ENCODE results near the gene LRR1.
"Not testable (repeated sequence)": the region's sequence is repeated elsewhere in the genome, so short reads cannot be mapped to it uniquely, and the experiment has no call there.

LRR1 gene

GRCh38 chr14:49634547-49635334 lies 36.0 kb downstream of the LRR1 start, which contains the start of gene DNAAF2:
Gene DNAAF2, minus strand, starts transcription at chr14:49635244. Its CDS starts 95 bp downstream, at chr14:49635149.
- no peak for FAIRE-seq

DNA sequence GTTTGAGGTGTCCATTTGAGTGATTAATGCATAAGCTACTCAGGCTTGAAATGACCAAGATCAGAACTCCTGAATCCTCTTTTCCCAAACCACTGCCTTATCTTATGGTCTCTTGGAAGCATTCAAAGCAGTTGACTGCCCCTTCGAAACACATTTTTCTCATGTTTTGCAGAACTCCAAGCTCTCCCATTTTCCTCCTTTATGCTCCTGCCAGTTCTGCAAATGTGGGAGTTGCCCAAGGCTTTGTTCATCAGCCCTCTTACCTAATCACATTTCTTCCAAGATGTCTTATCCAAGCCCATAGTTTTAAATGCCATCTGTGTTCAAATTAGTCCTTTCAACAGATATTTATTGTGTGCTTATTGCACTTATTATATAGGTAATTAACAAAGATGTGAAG lies 38.1 kb downstream of the LRR1 start:
- FAIRE-seq = no peak

DNA sequence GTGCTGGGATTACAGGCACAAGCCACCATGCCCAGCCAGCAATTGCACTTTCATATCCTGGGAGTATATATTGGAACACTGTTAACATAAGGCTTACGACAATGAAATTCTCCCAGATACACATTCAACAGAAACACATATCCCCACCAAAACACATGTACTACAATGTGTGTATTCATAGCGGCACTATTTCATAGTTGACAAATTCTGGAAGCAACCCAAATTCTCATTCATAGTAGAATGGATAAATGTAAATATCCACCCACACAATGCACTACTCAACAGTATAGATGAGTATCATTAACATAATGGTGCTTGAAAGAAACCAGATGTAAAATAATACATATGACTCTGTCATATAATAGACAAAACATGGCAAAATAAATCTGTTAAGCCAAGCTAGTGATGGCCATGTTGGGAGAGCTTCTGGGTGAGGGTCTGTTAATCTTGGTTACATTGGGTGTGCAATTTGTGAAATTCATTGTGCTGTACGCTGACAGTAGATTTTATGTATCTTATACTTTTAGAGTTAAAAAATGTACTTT lies 38.9 kb downstream of the LRR1 start:
- no peak for FAIRE-seq

- FAIRE-seq = no peak
These were observed 42.0 kb downstream of the LRR1 start for GRCh38 chr14:49640540-49641417.

DNA sequence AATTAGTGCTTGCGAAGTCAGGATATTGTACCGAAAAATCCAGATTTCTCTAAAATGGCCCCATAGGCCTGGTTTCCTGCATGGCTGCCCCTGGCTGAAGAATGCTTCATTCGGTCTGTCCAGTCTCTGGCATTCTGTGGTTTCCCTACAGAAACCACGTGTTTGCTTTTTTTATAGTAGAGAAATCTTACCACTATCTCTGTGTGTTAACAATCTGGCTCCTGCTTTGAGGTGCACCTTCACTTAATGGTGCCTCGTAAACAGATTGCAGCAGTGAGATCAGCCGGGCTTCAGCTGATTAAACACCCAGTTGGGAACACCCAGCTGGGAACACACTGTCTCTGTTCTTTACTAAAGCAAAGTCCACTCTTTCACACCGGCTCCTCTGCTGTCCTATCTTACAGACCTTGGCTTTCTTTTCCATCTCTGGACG lies 43.0 kb downstream of the LRR1 start:
- FAIRE-seq = no peak

DNA sequence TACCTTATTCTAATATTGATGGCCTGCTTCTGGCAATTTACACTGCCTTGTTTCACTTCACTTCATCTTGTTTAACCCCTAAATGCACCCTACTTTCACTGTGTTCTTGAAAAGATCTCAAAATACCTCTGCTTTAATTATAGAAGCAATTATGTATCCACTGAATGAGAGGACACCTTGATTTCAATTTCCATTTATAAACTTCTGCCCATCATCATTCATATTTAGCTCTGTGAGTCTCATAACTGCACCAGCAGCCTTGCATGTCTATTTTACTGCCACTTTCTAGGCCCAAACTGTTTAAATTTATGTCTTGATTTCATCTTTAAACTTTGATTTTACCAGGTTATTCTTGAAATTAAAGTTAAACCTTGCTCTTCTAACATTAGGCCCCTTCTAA lies 43.4 kb downstream of the LRR1 start:
- FAIRE-seq = no peak

- FAIRE-seq = no peak
These were observed 54.8 kb downstream of the LRR1 start for GRCh38 chr14:49653508-49653907.

DNA sequence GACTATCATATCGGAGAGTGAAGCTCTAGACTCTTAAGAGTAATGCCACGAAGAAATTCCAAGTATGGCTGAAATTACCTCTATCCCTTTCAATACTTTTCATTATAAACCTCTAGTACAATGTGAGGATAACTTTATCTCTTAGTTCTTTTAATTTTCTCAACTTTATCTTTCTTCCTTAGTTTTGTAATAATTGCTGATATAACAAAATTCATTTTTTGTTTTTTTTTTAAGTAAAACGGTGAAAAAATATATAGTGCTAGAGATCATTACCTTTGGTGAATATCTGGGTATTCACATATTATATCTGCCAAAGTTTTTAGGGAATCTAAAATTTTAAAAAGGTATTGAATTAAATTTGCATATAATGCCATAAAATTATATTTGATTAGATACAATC lies 55.8 kb downstream of the LRR1 start:
- peak; percentile 51 for FAIRE-seq

DNA sequence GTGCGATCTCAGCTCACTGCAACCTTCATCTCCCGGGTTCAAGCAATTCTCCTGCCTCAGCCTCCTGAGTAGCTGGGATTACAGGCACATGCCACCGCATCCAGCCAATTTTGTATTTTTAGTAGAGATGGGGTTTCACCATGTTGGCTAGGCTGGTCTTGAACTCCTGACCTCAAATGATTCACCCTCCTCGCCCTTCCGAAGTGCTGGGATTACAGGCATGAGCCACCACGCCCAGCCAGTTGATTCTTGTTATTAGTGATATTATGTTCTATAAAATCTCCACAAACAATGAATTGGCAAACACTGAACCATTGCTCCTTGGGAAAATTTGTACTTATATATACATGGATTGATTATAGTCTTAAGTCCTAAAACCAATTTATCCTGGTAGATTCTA lies 58.8 kb downstream of the LRR1 start:
- not testable (repeated sequence) for FAIRE-seq

DNA sequence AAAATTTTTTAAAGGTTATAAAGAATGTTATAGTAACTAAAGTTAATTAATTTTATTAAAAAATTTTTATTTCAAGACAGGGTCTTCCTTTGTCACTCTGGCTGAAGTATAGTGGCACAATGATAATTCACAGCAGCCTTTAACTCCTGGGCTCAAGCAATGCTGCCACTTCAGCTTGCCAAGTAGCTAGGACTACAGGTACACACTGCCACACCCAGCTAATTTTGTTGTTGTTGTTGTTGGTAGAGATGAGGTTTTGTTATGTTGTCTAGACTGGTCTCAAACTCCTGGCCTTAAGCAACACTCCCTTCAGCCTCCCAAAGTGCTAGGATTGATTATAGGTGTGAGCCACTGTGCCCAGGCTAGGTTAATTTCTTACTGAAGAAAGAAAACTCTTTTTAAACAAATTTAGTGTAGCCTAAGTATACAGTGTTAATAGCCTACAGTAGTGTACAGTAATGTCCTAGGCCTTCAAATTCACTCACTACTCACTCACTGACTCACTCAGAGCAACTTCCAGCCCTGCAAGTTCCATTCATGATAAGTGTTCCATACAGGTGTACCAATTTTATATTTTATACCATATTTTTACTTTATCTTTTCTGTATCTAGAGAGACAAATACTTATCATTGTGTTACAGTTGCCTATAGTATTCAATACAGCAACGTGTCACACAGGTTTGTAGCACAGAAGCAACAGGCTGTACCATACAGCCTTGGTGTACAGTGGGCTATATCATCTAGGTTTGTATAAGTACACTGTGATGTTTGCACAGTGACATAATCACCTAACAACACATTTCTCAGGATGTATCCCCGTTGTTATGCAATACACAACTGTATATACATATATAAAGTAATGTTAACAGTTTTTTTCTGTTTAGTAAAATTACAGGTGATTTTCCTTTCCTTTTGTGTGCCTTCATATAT lies 61.1 kb downstream of the LRR1 start:
- FAIRE-seq = no peak

All from islet of Langerhans (tissue), 1 donor.